ENCODE measurements around the gene ACTN3.

GRCh38 chr11:66567787-66568123 is 21.1 kb downstream of the ACTN3 start:
- no peak for TF ChIP-seq POLR2A (IDR thresholded peaks at IDR 0.05; ENCODE audit: low read length)
- TF ChIP-seq, protein P1, sequence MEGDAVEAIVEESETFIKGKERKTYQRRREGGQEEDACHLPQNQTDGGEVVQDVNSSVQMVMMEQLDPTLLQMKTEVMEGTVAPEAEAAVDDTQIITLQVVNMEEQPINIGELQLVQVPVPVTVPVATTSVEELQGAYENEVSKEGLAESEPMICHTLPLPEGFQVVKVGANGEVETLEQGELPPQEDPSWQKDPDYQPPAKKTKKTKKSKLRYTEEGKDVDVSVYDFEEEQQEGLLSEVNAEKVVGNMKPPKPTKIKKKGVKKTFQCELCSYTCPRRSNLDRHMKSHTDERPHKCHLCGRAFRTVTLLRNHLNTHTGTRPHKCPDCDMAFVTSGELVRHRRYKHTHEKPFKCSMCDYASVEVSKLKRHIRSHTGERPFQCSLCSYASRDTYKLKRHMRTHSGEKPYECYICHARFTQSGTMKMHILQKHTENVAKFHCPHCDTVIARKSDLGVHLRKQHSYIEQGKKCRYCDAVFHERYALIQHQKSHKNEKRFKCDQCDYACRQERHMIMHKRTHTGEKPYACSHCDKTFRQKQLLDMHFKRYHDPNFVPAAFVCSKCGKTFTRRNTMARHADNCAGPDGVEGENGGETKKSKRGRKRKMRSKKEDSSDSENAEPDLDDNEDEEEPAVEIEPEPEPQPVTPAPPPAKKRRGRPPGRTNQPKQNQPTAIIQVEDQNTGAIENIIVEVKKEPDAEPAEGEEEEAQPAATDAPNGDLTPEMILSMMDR (IDR thresholded peaks at IDR 0.05) = no peak
- TF ChIP-seq, protein P2, sequence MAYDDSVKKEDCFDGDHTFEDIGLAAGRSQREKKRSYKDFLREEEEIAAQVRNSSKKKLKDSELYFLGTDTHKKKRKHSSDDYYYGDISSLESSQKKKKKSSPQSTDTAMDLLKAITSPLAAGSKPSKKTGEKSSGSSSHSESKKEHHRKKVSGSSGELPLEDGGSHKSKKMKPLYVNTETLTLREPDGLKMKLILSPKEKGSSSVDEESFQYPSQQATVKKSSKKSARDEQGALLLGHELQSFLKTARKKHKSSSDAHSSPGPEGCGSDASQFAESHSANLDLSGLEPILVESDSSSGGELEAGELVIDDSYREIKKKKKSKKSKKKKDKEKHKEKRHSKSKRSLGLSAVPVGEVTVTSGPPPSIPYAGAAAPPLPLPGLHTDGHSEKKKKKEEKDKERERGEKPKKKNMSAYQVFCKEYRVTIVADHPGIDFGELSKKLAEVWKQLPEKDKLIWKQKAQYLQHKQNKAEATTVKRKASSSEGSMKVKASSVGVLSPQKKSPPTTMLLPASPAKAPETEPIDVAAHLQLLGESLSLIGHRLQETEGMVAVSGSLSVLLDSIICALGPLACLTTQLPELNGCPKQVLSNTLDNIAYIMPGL (CRISPR knock-in tag; IDR thresholded peaks at IDR 0.05; ENCODE audit: borderline replicate concordance) = no peak
- no peak for TF ChIP-seq EP300 (IDR thresholded peaks at IDR 0.05)
- TF ChIP-seq MYC (IDR thresholded peaks at IDR 0.05; ENCODE audit: borderline replicate concordance, low read length) = no peak
- TF ChIP-seq SMC3 (IDR thresholded peaks at IDR 0.05) = no peak
- TF ChIP-seq RAD21 (conservative IDR thresholded peaks at IDR 0.05 in 1 of 2, IDR thresholded peaks at IDR 0.05 in 1 of 2) = no peak
- TF ChIP-seq RCOR1 (IDR thresholded peaks at IDR 0.05; ENCODE audit: low read depth, low read length) = no peak
- no peak for TF ChIP-seq NFE2L2 (conservative IDR thresholded peaks at IDR 0.05; ENCODE audit: low read length)
- TF ChIP-seq RNF2 (IDR thresholded peaks at IDR 0.05; ENCODE audit: borderline replicate concordance, low read depth) = no peak
- TF ChIP-seq PBX3 (IDR thresholded peaks at IDR 0.05) = no peak
- no peak for TF ChIP-seq FOXS1 (CRISPR knock-in tag; IDR thresholded peaks at IDR 0.05)
- TF ChIP-seq HDAC2 (IDR thresholded peaks at IDR 0.05) = no peak

All from A549 (cell line).